ENCODE measurements around the gene FAM180A. TPM values are rescaled to one million over a fixed set of nuclear protein-coding genes. Genes with fewer than 3 reads are reported as not detected.
"Not testable (repeated sequence)": the region's sequence is repeated elsewhere in the genome, so short reads cannot be mapped to it uniquely, and the experiment has no call there.

FAM180A gene
- polyA plus RNA-seq, 1 donor = not detected

DNA sequence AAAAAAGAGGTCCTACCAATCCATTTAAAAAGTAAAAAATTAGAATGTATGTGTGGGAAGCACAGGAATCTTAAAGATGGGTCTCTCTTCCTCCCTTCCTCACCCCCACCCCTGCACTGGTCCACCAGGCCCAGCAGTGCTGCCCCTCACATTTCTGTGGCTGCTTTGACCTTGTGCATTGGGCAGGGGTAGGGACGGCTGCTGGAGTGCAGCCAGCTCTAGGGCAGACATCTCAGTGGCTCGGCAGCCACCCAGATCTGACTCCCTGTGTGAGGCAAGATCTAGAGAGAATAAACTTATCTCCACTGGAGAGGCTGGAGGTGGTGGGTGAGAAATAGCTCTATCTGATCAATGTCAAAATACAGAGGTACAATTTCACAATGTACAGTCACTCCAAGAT, 6.7 kb downstream of the FAM180A start:
- no peak for DNase-seq

DNA sequence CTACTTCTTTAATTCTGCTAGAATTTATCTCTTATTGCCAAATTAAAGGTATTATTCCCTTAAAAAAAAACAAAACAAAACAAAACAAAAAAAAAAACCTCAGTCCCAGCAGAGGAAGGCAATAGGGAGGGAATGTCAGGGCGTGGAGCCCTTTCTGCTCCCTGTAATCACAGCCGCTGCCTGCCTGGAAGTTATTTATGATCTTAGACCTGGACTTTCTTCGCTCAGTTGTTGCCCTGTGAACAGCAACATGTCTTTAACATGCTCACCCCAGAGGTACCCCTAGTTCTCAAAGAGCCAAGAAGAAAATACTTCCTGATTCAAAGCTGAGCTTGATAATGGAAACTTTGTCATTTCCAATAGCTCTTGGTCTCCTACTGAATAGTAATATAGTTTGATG, 7.7 kb downstream of the FAM180A start:
- DNase-seq = no peak

DNA sequence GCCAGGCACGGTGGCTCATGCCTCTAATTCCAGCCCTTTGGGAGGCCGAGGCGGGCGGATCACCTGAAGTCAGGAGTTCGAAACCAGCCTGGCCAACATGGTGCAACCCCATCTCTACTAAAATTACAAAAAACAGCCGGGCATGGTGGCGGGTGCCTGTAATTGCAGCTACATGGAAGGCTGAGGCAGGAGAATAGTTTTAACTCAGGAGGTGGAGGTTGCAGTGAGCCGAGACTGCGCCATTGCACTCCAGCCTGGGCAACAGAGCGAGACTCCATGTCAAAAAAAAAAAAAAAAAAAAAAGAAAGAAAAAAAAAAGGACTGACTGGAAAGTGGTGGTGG, 11.3 kb downstream of the FAM180A start:
- DNase-seq = not testable (repeated sequence)

DNA sequence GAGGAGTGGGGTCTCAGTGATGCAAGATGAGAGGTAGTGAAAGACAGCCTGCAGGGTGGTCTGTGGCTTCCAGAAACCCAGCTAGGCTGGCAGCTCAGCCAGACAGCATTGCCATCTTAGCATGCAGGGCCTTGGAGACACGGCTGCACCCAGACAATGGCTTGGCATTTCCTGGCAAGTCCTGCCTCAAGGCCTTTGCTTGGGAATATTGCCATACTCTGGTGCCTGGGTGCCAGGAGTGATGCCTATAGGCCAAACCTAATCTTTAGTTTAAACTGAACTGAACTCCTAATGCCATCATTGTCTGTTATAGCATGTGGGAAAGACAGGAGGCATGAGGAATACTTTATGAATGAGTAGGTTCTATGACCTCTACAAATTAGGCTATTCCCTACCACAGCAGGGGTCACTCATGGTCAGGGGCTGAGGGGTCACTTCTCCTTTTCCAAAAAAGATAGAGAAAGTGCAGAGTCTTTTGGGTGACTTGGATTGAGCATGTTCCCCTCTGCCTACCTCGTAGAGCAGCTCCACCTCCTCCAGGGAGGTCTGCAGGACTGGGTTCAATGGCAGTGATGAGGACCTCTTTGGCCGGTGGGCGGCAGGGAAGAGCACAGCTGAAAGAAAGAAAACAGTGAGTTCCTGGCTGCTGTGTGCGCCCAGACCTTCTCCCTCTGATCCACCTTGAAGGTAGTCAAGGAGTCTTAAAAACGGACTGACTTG, 11.9 kb downstream of the FAM180A start:
- DNase-seq = no peak

DNA sequence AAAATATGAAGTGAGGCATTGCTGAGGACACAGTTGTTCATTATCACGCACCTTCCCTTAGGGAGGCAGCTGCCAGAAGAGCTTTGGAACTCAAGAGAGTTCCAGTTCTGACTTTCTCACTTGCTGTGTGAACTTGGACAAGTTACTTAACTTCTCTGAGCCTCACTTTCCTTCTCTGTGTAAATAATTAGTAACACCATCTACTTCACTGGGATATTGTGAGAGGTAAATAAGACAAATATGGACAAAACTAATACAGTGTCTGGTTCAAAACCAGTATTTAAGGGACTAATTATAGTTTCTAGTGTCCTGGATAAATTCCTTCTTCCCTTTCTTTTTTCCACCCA, 14.3 kb downstream of the FAM180A start:
- no peak for DNase-seq

DNA sequence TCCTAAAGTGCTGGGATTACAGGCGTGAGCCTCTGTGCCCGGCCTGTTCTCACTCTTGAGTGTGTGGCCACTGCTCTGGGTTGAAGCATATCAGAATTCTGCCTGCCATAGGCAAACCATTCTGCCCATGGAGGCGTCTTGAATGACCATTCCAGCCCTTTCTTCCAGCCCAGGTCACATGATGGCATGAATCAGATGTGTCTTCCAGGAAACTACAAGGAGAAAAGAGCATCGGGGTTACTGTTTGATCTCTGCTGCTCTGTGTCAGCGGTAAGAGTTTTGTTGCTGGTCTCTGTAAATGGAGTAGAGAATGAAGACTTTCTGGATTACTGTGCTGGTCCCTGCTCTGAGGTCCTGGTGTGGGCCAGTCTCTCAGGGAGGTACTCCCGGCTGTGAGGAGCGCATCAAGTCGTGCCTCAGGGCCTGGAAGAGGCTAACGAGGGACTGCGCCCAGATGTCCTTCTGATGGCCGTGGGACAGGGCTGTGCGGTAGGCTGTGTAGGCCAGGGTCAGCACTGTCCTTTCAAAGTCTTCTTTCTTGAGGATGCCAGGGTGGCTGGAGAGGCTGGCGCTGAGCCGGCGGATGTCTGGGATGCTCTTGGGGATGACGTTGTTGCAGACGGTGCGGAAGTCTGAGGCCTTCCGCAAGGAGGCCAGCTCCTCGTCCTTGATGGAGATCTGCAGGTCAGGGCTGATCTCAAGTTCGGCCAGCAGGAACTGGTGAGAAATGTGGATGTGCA, 14.8 kb downstream of the FAM180A start:
- DNase-seq = no peak

DNA sequence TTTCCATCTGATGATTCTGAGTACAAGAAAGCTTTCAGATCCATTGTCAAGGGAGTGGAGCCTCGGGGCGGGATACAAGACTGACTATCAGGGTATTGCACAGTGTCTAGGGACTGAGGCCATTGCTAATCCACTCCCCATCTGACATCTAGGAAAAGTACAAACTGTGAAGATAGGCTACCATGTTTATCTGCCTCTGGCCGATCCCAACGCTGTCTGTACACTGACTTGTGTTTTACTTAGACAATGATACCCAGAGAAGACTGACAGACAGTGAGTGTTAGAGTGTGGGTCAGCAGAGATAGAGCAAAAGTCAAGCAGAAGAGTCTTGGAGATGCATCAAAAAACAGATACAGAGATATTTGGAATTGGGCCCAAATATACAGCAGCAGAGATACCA, 17.5 kb downstream of the FAM180A start:
- DNase-seq = no peak

DNA sequence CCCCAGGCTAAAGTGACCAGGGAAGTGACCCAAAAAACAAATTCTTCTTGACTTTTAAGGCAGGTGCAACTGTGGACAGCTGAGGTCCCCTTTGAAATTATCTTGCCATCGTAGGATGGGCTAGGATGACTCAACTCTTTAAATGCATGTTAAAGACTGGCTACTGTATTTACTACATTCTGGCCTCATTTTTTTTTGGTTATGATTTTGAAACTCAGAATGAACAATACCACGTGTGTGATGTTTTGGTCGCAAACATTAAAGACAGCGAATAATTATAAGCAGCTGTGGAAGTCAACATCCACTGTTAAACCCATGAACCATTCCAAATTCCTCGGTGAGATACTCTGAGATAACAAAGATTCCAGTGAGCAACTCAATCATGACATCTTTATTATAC, 19.4 kb downstream of the FAM180A start:
- no peak for DNase-seq

DNA sequence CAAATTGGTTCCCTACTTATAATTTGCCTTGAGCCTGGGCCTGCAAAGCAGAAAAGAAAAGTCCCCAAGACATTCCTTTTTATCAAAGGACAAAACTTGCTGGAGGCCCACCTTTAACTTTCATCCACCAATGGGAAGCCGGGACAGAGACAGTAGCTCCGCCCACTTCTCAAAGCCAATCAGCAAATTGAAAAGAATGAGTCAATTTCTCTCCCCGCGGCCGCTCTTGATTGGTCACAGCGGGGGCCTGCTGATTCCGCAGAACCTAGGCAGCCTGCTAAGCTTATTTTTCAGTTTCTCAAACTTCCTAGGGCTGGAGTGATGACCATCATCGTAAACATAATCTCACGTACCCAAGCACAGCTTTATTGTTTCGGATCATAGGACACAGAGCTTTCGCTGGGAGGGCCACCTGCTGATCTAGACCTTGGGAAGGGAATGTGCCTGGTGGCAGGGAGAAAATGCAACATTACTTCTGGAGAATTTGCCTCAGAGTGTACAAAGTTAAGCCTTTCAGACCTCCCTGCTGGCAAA, 20.4 kb downstream of the FAM180A start, which contains the start of gene SLC13A4:
SLC13A4 (minus strand) TSS at position 51 of the 534 bp plus-strand sequence. CDS start 690 bp downstream, outside the sequence.
- no peak for DNase-seq

DNA sequence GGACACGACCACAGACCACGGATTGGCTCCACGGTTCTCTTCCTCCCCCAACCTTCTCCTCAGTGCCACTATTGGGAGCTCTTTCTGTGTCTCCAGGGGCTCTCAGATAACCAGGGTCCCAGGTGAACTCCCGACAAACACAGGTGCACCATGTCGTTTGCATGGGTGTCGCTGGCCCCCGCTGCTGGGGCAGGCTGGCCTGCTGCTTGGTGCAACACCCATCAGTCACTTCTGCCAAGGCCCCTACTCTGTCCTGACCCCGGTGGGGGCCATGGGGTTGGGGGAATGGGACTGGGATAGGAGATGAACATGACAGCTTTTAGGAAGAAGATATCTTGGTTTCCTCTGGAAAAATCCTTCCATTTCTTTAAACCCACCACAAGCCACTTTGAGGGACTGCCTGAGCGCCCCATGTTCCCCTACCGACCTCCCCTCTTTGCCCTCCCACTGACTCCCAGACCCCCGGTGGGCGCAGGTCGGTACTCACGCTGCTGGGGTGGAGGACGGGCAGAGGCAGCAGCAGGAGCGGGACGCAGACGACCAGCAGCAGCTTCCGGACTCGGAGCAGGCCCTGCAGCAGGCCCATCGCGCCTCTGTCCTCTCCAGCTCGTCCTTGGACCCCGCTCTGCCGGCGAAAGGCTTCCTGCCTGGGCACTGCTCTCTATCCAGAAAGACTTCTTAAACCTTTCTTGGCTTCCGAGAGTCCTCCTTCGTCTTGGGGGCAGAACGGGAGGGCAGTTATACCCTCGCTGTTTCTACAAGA, 21.5 kb downstream of the FAM180A start:
- no peak for DNase-seq

DNA sequence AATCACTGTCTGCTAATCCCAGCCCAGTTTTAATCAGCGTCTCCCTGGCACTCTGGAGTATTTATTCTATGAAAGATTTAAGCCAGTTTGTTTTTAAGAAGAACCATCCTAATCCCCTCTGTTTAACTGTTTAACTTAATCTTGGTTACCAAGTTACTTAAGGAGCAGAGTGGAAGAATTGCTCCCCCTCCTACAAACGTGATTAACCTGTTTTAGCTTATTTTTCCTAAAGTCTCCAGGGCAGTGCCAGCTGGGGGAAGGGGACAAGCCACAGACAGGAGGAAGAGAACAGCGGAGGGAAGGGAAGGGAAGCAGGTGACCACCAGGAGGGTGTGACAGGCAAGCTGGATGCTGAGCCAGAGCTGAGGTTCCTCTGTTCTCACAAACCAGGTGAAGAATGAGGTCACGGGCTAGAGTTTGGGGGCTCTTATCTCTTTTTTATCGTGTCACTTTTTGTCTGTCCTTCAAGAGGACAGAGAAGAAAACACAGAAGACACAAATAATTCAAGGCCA, 22.3 kb downstream of the FAM180A start:
- DNase-seq = no peak

DNA sequence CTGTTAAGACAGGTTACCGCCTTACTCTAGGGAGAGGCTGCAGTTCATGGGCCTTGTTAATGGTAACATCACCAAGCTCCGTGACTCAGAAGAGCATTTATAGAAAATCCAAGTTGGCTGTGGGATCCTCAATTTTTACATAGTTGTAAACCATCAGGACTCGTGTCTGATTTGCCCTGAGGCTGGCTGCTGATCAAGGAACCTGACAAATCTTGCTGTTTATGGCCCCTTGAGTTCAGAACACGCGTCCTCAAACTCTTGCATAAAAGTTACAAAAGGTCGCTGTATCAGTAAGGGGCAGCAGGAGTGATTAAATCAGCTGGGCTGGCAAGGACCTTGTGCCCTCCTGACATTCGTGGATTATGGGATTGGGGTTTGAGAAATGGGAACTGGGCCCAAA, 25.2 kb downstream of the FAM180A start:
- no peak for DNase-seq

DNA sequence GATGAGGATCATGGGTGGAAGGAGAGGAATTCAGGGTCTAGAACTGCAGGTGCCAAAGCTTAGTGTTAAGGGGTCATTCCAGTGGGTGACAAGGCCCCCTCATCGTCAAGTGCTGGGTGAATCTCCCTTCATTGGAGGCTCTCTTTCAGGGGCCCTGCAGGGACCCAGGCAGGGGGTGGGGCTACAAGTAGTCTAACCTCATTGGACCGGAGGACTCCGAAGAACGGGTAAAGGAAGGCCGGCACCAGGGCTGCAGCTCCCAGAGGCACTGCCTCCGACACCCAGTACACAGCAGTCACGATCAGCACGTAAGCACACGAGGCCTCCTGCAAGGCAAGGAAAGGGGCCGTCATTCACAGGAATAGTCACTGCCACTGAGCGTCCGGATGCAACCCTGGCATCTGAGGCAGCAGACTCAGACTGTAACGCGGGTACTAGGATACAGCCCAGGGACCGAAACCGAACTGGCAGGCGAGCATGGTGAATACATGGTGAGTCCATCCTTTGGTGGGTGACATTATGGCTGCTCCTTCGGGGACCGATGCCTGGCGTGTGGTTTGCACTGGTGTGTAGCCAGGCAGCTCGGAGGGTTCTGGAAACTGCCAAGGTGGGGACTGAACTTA, 27.3 kb downstream of the FAM180A start:
- DNase-seq = no peak

DNA sequence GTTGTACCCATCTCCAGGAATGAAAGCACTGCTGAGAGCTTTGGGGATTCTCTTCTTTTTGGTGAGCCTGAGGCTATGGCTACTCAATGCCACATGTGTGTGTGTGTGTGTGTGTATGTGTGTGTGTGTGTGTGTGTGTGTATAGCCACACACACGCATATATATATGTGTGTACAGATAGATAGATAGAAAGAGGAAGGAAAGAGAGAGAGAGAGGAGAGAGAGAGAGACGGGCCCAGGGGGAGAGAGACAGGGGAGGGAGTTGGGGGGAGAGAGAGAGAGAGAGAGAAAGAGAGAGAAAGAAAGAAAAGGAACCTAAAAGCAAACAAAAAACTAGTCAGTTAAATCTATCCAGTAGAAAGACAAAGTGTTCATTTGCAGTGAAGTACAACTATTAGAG, 28.9 kb downstream of the FAM180A start:
- DNase-seq = no peak

DNA sequence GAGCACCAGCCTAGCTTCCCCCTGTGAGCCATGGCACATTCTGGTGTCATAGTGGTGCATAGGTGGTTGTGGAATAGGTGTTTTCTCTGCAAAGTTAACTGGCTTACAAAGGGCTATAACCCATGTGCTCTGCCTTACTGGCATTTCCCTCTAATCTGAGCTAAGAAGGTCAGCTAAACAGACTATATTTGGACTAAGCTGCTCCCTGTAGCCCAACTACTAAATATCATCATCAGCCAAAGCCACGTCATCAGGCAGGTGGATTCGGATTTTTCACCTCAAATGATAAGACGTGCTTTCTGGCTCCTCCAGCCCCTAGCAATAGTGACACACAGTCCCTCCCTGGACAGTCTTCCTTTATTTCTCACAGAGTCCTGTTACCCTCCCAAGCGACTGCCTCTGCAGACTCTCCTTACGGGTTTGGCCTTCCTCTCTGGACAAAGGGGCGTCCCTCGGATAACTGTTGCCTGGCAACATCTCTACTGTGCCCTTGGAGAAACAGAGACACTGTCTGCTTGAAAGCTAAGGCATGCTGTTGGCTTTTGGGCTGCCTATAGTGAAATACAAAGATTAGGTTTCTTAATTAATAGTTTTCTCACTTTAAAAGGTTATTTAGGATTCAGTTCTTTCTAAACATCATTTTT, 29.7 kb downstream of the FAM180A start:
- no peak for DNase-seq

DNA sequence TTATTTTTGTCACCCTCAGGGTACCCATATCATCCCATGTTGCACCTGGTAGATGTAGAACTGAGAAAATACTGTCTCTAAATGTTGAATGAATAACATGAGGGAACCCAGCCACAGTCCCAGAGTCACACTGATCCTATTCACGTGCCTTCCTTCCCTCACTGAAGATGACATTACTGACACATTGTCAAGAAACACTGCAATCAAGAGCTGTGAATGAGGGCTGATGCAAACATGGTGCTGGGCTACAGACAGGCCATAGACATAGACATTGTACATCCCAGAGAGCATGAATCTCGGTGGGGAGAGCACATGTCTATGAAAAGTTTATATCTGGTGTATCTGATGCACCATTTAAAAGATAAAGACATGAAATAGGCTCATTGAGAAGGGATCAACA, 30.4 kb downstream of the FAM180A start:
- no peak for DNase-seq

DNA sequence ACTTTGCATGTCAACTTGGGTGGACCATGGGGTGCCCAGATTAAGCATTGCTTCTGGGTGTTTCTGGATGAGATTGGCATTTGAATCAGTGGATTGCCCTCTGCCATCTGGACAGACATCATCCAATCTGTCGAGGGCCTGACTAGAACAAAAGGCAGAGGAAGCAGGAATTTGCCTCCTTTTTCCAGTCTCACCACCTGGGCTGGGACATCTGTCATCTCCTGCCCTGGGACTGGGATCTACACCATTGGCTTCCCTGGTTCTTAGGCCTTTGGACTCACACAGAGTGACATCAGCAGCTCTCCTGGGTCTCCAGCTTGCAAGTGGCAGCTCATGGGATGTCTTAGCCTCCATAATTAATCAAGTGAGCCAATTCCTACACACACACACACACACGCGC, 30.9 kb downstream of the FAM180A start:
- no peak for DNase-seq

DNA sequence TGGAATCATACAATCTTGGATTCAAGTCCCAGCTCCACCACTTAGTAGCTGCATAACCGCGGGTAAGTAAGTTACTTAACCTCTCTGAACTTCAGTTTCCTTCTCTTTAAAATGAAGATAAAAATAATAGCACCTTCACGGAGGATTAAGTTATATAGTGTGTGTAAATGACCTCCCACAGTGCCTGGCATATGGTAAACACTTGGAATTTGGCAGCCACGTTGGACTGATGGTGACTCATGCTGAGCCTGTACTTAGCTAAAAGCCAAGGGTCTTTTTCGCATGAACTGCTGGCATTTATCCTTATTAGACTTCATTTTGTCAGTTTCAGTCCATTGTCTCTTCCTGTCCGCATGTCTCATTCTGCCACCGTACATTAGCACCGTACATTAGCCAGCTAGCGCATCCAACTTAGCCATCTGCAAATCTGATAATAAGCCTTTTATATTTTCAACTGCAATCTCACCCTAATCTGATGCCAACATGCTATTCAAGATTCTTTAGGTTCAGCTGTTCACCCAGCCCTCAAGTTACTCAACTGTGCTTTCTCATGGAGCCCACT, 31.9 kb downstream of the FAM180A start:
- no peak for DNase-seq

DNA sequence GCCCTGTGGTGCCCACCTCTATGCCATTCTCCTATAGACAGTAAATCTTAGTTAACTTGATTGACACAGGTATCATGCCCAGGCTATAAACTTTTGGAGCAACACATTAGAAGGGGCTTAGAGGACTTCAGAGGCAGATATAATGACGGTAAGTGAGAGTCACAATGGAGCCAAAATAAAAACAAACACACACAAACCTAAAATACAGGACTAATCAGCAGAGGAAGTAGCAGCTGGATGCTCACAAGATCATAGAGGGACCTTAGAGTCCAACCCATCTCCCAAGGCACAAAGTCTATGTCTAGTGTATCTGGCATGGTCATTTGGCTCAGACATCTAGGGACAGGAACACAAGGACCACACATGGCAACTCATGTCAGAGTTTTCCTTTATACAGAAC, 32.9 kb downstream of the FAM180A start:
- DNase-seq = no peak

DNA sequence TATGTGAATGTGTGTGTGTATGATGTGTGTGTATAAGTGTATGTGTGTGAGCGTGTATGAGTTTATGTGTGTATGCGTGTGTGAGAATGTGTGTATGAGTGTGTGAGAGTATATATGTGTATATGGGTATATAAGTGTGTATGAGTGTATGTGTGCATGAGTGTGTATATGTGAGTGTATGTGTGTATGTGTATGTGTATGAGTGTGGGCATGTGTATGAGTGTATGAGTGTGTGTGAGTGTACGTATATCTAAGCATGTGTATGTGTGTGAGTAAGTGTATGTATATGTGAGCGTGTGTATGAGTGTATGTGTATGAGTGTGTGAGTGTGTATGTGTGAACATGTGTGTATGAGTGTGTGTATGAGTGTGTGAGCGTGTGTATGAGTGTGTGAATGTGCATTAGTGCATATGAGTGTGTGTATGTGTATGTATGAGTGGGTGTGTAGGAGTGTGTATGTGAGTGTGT, 33.5 kb downstream of the FAM180A start:
- DNase-seq = no peak

DNA sequence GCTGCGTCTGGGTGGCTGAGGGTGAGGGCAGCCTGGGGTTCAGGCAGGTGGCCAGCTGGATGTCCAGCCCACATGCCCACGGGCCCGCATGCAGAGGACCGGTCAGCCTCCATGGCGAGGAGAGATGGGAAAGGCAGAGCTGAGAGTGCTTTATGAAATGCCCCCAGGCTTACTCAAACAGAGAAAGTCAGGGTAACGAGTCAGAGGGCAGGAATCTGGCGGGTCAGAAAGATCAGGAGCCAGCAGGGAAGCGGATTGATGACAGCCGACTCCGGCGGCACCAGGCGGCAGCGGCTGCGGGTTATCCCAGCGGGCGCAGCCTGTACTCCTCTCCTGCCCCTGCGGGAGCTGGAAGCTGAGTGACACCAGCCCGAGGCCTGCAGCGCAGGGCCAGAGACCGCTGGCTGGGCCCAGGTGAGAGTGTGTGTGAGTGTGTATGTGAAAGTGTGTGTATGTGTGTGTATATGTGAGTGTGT, 34.0 kb downstream of the FAM180A start:
- no peak for DNase-seq

Measured in left kidney (tissue), 2 donors.